HG03469 (cell line): Measurements from ENCODE around the gene PNKP.
A peak's percentile ranks its signal among the peaks of the same experiment; 100 is the strongest.

ENCODE experiments used
- ATAC-seq: cut with Tn5 transposase; IDR thresholded peaks from one replicate; pipeline ENCODE4 v1.9.1; 2021; ENCODE audit warnings: mild to moderate bottlenecking, moderate library complexity, moderate number of reproducible peaks; ENCODE audit not compliant: unreplicated experiment

The PNKP gene

GRCh38 chr19:49860336-49861102 lies 6.9 kb downstream of the PNKP start:
- no peak for ATAC-seq

DNA sequence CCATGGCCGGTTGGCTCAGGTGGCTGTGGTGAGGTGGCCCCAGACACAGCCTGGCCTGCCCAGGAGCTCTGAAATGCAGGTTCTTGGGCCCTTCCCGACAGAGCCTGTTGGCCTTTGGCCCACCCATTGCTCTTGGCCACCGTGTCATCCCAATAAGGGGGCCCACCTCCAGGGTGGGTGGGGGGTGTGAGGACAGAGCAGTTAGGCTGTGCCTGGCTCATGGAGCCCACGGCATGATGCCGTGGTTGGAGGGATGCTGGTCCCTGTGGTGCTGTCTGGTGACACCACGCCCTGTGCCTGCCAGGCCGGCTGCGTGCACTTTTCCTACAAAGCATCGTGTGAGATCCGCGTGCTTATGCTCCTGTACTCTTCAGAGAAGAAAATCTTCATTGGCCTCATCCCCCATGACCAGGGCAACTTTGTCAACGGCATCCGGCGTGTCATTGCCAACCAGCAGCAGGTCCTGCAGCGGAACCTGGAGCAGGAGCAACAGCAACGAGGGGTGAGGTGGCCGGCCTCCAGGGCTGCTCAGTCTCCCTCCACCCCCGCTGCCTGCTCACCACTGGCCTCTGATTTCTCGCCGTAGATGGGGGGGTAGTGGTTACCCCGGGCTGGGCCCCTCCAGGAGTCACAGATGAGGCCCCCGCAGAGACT lies 7.6 kb downstream of the PNKP start:
- ATAC-seq, result no peak

- ATAC-seq, result no peak
Observed at GRCh38 chr19:49858088-49858985, 9.0 kb downstream of the PNKP start.

GRCh38 chr19:49857838-49858087 lies 9.6 kb downstream of the PNKP start:
- ATAC-seq, result no peak

GRCh38 chr19:49857061-49857837 lies 10.1 kb downstream of the PNKP start:
- no peak for ATAC-seq

- no peak for ATAC-seq
Observed at GRCh38 chr19:49856574-49857021, 10.8 kb downstream of the PNKP start.

DNA sequence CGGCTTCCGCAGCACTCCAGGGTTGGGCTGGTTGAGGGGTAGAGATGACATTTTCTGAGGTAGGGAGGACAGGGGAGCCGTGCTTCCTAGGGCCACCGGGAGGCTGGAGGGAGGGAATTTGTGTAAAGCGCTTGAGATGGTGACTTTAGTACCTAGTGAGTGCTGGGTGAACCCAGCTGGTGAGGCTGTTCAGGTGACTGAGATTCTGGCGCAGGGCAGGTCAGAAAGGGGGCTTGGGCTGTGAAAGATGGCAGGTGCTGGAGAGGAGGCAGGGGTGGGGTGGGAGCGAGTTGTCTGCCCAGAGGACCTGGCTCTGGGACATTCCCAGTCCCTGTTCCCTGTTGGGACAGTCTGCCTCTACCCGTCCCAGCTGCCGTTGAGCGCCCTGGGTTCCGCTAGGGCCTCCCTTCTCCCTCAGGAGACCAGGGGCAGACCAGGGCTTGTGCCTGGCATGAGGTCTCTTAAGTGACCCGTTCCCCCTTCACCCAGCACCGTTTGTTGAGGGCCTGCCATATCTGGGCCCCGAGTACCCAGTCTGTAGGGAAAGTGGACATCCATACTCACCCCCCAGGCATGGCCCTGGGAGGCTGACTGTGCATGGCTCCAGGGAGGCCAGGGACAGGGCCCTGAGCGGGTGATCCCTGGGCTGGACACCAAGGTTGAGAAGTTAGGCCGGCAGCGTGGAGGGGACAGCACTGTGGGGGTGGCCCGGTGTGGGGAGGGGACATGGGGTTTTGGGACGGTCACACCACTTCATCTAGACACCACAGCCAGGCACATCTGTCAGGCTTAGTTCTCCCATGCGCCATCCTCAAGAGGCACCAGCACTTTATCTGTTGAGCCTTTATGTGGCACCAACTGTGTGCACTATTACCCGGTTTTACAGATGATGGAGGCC lies 11.5 kb downstream of the PNKP start:
- ATAC-seq, result no peak

DNA sequence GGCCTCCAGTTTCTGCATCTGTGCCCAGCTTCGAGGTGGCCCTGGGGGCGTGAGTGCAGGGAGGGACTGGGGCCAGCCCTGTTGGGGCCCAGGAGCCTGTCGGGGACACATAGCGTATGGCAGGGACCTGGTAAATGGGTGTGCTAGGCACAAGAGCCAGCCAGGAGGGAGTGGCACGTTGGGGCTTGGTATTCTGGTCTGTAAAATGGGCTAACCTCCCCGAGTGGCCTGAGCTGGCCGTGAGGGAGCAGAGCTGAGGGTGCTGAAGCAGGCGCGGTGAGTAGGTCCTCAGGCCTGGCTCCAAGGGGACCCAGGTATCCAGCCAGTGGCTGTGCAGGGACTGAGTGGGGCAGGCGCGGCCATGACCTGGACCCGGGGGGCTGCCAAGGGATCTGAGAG lies 12.1 kb downstream of the PNKP start:
- no peak for ATAC-seq

- ATAC-seq, result no peak
Observed at GRCh38 chr19:49854378-49855263, 12.8 kb downstream of the PNKP start.

- ATAC-seq, result no peak
Observed at GRCh38 chr19:49853852-49854377, 13.5 kb downstream of the PNKP start.

- no peak for ATAC-seq
Observed at GRCh38 chr19:49852631-49853126, 14.7 kb downstream of the PNKP start.

DNA sequence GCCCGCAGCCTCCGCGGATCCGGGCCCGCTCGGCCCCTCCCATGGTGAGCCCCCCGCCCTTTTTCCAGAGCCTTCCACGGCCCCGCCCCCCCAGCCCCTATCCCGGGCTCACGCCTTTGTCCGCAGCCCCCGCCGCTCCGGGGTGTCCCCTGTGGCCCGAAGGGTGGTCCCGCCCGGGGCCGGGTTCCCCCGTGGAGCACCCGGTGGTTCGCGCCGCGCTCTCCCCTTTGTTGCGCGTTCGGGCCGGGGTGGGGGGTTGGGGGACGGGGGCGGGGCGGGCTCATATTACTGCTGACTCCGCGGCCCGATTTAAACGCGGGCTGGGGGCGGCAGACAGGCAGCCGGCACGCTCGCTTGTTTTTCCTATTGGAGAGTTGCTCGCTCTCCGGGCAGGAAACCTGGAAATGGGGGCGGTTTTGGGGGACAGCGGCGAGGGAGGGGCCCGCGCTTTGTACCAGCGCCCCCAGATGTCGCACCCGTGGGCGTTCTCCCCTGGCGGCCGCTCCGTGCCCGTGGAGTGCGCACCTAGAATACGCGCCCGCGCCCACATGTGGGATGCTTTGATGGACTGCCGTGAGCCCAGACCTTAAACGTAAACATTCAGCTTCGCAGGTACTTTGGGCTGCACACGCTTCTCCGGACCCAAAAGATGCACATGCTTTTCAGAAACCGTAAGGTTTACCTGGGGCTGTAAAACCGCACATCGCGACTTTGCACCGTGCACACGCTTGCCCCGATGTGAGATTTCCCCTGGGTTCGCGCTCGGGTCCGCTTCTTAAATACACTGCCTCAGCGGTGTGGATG lies 15.7 kb downstream of the PNKP start:
- no peak for ATAC-seq

GRCh38 chr19:49850487-49851342 lies 16.7 kb downstream of the PNKP start, which contains the start of gene PTOV1:
Gene PTOV1 (plus strand): TSS chr19:49851159.
- ATAC-seq, result peak; percentile 34

DNA sequence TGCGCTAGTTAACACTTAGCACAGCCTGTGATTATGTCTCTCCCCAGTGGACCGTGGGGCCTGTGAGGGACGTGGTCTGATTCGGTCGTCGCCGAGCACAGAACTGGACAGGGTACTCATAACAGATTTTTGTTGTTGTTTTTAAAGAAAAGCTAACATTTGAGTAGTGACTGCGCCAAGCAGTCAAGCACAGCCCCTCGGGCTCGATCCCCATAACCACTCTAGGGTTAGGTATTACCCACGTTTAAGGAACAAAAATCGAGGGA lies 17.2 kb downstream of the PNKP start:
- ATAC-seq, result peak; percentile 3

GRCh38 chr19:49849433-49850220 lies 17.7 kb downstream of the PNKP start:
- ATAC-seq, result no peak

- ATAC-seq, result no peak
Observed at GRCh38 chr19:49848938-49849337, 18.4 kb downstream of the PNKP start.
